ENCODE data around the gene FILIP1L.

- TF ChIP-seq POLR2AphosphoS5 (IDR thresholded peaks at IDR 0.05): no peak
- TF ChIP-seq CTCF (IDR thresholded peaks at IDR 0.05): no peak
Observed at GRCh38 chr3:99950921-99951320, 163.4 kb downstream of the FILIP1L start.

Data from breast epithelium (tissue), 3 donors.